Stimulated activated CD8-positive, alpha-beta memory T cell treated with anti-CD3 and anti-CD28 coated beads, Interleukin-12 subunit alpha, Interleukin-12 subunit beta, amount 100 ng/mL, for 24 hours (primary cell): ENCODE data around the gene DAB1.

Source experiments
- DNase-seq: peaks from one replicate; pipeline ENCODE4 v3.0.0-alpha.2; 2020; ENCODE audit errors: extremely low read depth

Gene DAB1

DNA sequence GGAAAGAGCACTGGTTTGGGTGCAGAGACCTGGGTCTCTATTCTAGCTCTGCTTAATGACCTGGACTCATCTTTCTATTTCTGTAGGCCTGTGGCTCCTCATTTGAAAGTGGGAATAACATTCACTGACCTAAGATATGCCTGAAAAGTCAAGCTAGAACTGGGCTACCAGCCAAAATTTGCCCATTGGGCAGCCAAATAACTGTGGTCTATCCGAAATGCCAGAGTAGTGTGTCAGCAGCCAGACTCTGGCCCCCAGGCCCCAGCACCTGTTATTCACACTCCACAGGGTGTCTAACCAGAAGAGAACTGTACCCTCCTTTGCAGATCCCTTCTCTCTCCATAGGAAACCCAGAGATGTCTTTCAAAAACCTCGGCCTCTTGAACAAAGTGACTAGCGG lies 12.6 kb downstream of the DAB1 start:
- no peak for DNase-seq

GRCh38 chr1:57410508-57410907 lies 13.4 kb downstream of the DAB1 start:
- DNase-seq: no peak

- DNase-seq: no peak
These were observed 15.9 kb downstream of the DAB1 start for GRCh38 chr1:57407928-57408327.

- no peak for DNase-seq
These were observed 17.4 kb downstream of the DAB1 start for GRCh38 chr1:57406428-57406970.

DNA sequence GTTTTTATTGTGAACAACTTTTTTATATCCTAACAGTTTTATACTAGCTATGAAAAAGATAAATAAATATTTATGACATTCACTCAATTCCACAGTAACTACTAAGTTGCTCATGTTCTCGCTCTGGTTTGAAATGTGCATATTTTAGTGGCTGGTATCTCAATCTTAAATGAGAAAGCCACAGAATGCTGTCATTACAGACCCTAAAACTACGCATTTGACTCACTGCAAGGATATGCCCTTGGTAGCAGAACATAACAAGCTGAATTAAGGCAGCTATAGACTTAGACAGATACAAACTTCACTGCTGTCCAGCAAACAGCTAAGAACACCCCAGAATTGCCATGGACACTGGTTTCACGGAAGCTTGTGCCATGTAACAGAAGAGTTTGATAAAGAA lies 19.0 kb downstream of the DAB1 start:
- no peak for DNase-seq

- no peak for DNase-seq
These were observed 20.7 kb downstream of the DAB1 start for GRCh38 chr1:57403201-57403600.

- DNase-seq: no peak
These were observed 22.2 kb downstream of the DAB1 start for GRCh38 chr1:57401671-57402070.

- no peak for DNase-seq
These were observed 23.8 kb downstream of the DAB1 start for GRCh38 chr1:57400048-57400447.

- DNase-seq: no peak
These were observed 30.7 kb downstream of the DAB1 start for GRCh38 chr1:57393058-57393584.

GRCh38 chr1:57385336-57385735 lies 38.5 kb downstream of the DAB1 start:
- DNase-seq: no peak

DNA sequence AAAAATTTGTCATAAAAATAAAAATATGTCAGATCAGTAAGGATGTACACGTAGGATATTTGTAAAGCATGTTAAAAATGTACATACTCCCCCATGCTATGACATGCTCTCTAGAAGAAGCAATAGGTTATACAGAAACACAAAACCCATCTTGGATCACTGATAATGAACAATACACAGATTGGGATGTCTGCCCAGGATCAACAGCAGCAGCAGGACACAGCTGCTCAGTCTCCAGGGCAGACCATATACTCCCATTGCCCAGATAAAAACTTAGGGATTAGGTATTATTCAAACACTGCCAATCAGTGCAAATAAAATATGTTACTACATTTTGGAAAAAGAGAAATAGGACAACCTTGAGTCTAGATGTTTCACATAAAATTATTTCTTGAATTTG lies 39.0 kb downstream of the DAB1 start:
- DNase-seq: no peak

DNA sequence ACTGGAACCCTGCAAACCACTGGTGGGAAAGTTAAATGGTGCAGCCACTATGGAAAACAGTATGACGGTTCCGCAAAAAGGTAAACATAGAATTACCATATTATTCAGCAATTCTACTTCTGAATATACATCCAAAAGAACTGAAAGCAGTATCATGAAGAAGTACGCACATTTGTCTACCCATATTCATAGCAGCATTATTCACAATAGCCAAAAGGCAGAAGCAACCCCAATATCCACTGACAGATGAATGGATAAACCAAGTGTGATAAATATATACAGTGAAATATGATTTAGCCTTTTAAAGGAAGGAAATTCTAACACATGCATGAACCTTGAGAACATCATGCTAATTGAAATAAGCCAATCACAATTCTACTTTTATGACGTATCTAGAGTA lies 39.6 kb downstream of the DAB1 start:
- DNase-seq: no peak

- DNase-seq: no peak
These were observed 42.0 kb downstream of the DAB1 start for GRCh38 chr1:57381871-57382270.

GRCh38 chr1:57381426-57381825 lies 42.4 kb downstream of the DAB1 start:
- DNase-seq: no peak

DNA sequence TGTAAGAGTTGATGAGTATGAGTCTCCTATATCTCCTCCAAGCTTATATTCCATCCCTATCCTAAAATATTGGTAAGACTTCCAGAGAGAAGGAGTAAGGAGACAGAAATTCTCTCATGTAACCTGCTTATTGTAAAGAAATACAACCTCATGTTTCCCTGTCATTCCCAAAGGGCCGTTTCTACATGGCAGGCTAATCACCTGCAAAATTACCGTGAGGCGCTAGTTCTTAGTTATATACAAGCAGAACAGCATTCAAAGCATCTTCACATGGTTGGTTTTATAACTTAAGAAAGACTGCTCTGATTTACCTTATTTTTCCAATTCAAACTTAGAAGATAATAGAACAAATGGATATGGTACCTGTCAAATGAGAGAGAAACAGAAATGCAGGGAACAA lies 42.9 kb downstream of the DAB1 start:
- no peak for DNase-seq

DNA sequence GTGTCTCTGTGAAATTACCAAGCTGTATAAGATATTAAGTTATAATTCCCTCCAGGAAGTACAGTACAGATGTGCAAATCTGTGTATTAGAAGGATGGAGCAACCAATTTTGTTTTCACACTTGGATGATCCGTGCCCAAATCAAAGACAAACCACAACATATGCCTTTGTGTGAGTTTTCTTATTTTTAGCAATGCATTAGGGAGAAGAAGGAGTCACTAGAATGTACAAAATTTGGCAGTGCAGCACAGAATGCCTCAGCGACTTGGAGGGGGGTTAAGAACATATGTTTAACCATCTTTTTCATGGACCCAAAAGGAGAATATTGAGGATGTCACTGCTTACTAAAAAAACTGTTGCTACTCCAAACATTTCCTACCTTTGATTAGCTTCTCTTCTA lies 45.3 kb downstream of the DAB1 start:
- no peak for DNase-seq

DNA sequence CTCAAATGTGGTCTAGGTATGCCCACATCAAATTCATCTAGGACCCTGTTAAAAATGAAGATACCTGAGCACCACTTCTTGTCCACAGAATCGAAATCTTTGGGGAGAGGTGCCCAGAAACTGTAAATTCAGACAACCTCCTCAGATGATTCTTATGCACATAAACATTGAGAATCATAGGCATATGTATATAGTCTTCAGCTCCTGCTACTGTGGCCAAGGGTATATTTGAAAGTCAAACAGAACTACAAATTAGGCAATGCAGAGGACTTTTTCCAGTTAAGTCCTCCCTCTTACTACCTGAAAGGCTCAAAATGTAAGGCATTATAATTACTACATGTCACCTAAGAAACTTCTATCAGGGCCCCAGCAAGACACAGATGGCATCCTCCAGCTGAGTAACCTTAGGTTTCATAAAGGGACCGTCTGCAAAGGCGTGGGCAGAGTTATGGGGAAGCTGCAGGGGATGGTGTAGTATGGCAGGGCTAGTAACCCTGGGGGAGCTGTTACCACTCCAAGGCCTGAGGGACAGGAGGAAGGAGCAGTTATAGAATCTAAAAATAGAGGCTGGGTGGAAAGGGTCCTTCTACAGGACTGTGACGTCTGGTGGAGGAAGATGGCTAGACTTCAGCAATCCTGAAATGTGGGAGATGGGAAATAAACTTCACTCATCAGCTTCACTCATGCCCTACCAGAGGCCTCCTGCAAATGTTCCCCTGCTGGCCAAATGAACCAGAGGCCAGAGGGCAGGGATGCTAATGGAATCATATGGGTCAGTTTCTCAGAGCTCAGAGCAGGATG lies 46.3 kb downstream of the DAB1 start:
- no peak for DNase-seq

DNA sequence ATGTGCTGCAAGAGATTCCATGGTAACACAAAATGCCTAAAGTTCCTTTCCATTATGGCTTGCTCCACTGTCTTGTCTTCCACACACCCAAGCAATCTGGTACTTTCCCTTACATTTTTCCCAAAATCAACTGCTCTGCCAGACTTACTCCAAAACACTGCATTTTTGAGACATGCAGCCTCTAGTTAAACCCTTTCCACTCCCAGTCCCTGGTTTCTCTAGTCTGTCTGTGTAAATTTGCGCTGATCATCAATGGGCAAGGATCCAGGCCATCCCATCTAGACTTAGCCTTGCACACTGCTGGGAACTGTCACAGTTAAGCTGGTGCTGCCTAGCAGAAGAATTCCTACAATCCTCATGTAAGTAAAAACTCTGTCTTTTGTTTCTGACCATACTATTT lies 47.8 kb downstream of the DAB1 start:
- no peak for DNase-seq

- DNase-seq: no peak
These were observed 54.0 kb downstream of the DAB1 start for GRCh38 chr1:57369889-57370288.

DNA sequence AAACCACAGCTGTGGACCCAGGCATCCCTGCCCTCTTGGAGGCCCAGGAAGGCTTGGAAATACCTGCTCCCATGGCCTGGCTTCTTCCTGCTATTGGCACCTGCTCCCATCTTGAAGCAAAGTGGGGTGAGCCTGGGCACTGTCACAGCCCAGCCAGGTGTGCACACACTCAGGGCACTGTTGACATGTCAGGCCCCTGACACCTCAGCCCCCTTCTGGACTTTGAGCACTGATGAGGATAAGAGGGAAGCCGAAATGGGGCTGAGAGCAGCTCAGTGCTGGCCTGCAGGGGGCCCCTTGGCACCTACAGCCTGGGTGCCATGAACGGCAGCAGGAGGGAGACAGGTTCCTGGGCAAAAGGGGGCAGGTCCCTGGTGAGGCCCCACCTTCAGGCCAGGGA lies 55.9 kb downstream of the DAB1 start:
- DNase-seq: no peak

DNA sequence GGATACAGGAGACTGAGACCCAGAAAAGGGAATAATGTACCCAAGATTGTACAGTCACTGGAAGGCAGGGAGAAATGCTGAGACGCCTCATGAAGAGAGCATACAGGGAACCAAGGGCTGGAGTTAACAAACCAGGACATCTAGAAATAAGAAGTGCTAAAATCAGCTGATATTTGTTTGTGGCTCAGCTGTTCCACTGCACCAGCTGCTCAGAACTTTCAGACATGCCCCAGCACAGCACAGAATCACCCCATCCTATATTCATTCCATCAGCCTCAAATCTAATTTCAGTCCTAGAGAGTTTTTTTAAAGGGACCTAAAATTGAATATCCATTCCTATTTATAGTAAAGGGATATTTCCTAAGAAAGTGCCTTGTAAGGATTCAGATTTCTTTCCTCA lies 60.2 kb downstream of the DAB1 start:
- no peak for DNase-seq

DNA sequence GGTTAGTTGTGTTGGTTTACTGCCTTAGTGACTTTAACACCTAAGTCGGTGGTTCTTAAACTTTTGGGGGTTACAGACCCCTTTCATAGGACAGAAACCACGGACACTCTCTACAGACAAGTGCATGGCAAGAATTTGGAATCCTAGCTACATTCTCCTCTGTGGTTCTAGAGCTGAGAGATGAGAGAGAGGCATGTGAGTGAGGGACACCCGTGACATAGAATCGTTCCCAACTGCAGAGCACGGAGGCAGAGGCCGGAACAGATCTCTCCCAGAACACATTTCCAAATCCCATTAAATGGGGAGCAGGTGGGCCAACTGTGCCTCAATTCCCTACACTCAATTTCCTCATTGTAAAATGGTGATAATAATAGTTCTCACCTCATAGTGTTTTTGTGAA lies 60.7 kb downstream of the DAB1 start:
- no peak for DNase-seq

GRCh38 chr1:57362480-57362879 lies 61.4 kb downstream of the DAB1 start:
- DNase-seq: no peak

DNA sequence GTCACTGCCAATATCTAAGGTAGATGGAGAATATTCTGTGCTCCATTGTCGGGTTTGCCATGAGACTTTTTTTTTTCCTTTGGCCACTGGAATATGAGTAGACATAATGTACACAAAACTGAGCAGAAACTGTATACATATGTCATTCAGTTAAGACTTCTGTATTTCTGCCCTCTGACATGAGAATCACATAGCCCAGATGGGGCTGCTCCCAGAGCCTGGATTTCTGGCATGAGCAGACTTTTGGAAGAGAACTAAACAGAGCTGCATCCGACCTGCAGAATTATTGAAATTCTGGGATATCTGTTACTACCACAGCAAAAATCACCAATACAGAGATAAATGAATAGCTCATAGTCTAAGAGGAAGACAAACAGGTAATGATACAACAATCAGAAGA lies 62.3 kb downstream of the DAB1 start:
- DNase-seq: no peak
